Body of pancreas (tissue), 4 donors: Measurements from ENCODE around the gene SRMS. TPM values are rescaled to one million over a fixed set of nuclear protein-coding genes. Genes with fewer than 3 reads are reported as not detected.

Experiments
- ATAC-seq: fragments of 150-250 bp; one replicate; pipeline ENCODE4 v1.9.1; 2016
- DNase-seq, 4 donors: peaks; one replicate each; pipeline ENCODE4 v3.0.0-alpha.2; 2019
- H3K27ac ChIP-seq, 4 donors: fragments of 200-600 bp; sonication (generic); 1 replicate in 3 of 4; 2 replicates in 1 of 4; pipeline versions ENCODE4 v1.5.1 to v1.6.1; 2016 to 2019; ENCODE audit warnings: mild to moderate bottlenecking in 1 of 4, mixed read lengths in 1 of 4, moderate library complexity in 1 of 4
- H3K27me3 ChIP-seq, 2 donors: fragments of 200-600 bp; sonication (generic); one replicate each; pipeline ENCODE4 v1.6.0; 2016; ENCODE audit warnings: mild to moderate bottlenecking in 1 of 2
- H3K36me3 ChIP-seq, 2 donors: fragments of 200-600 bp; sonication (generic); replicated peaks in 1 of 2; 2 replicates each; pipeline ENCODE4 v1.5.1; 2016; ENCODE audit warnings: low read depth in 2 of 2; ENCODE audit not compliant: insufficient read depth in 1 of 2
- H3K4me1 ChIP-seq: fragments of 200-600 bp; sonication (generic); one replicate; pipeline ENCODE4 v1.6.0; 2016
- H3K4me3 ChIP-seq, 2 donors: fragments of 200-600 bp; sonication (generic); 1 replicate in 1 of 2; 2 replicates in 1 of 2; pipeline ENCODE4 v1.5.1; 2016 to 2019
- H3K9me3 ChIP-seq, 3 donors: fragments of 200-600 bp; sonication (generic); 1 replicate in 2 of 3; 2 replicates in 1 of 3; pipeline ENCODE4 v1.5.1; 2016
- POLR2A ChIP-seq, 3 donors: fragments of 450-650 bp; IDR thresholded peaks; one replicate each; pipeline ENCODE4 v1.6.1; 2016; ENCODE audit warnings: antibody characterized with exemption in 3 of 3, mild to moderate bottlenecking in 2 of 3
- WGBS, 2 donors: methylation state at CpG; one replicate each; pipeline ENCODE4 v1.1.5; 2017; 5-methylcytosine and 5-hydroxymethylcytosine counted together
- intact Hi-C: fragments of 100-400 bp; cut with DNase I; formaldehyde crosslinking; loops from one replicate; pipeline ENCODE4 v1.15.1; 2023
- total RNA-seq, 2 donors: library from RNA; depleted of rRNA; stranded (reverse); fragments of >200 nt; gene quantifications; one replicate each; pipeline ENCODE4 v1.1.0, GENCODE V29; 2016
- TF ChIP-seq, protein P1 (sequence below), 7 experiments: fragments of 450-650 bp in 4 of 7; fragments of 200-600 bp in 3 of 7; sonication (generic) in 3 of 7; IDR thresholded peaks; one replicate each; pipeline ENCODE4 v1.5.1; 2016 to 2019; ENCODE audit warnings: antibody characterized with exemption in 7 of 7

SRMS gene
- total RNA-seq, 2 donors from 2014 or later: not detected

GRCh38 chr20:63536241-63536977 lies 11.1 kb downstream of the SRMS start:
- peak overlapping the region; percentile 25 to 89 (median 76) for H3K27ac ChIP-seq
- TF ChIP-seq, protein P1, sequence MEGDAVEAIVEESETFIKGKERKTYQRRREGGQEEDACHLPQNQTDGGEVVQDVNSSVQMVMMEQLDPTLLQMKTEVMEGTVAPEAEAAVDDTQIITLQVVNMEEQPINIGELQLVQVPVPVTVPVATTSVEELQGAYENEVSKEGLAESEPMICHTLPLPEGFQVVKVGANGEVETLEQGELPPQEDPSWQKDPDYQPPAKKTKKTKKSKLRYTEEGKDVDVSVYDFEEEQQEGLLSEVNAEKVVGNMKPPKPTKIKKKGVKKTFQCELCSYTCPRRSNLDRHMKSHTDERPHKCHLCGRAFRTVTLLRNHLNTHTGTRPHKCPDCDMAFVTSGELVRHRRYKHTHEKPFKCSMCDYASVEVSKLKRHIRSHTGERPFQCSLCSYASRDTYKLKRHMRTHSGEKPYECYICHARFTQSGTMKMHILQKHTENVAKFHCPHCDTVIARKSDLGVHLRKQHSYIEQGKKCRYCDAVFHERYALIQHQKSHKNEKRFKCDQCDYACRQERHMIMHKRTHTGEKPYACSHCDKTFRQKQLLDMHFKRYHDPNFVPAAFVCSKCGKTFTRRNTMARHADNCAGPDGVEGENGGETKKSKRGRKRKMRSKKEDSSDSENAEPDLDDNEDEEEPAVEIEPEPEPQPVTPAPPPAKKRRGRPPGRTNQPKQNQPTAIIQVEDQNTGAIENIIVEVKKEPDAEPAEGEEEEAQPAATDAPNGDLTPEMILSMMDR (IDR thresholded peaks at IDR 0.05): no peak
- peak in 1 of 3 donors; percentile 19 for TF ChIP-seq POLR2A (IDR thresholded peaks at IDR 0.05)
- intact Hi-C loops: loop anchor here (10.0 kb wide), 1 partner anchor 318 kb away; no protein-coding TSS in a partner anchor
- H3K36me3 ChIP-seq: no peaks in the 10 kb centered on the region
- DNase-seq: peak in 2 of 4 donors; percentile 47 to 71
- 49 to 54% methylated on average over 12 to 34 of the region's 35 CpGs for WGBS, 2 donors
- H3K9me3 ChIP-seq: no peaks in the 10 kb centered on the region
- ATAC-seq: no peak
- H3K4me3 ChIP-seq: no peak overlapping the region
- no peaks in the 10 kb centered on the region for H3K27me3 ChIP-seq
- peaks cover 35% of the 10 kb centered on the region for H3K4me1 ChIP-seq

DNA sequence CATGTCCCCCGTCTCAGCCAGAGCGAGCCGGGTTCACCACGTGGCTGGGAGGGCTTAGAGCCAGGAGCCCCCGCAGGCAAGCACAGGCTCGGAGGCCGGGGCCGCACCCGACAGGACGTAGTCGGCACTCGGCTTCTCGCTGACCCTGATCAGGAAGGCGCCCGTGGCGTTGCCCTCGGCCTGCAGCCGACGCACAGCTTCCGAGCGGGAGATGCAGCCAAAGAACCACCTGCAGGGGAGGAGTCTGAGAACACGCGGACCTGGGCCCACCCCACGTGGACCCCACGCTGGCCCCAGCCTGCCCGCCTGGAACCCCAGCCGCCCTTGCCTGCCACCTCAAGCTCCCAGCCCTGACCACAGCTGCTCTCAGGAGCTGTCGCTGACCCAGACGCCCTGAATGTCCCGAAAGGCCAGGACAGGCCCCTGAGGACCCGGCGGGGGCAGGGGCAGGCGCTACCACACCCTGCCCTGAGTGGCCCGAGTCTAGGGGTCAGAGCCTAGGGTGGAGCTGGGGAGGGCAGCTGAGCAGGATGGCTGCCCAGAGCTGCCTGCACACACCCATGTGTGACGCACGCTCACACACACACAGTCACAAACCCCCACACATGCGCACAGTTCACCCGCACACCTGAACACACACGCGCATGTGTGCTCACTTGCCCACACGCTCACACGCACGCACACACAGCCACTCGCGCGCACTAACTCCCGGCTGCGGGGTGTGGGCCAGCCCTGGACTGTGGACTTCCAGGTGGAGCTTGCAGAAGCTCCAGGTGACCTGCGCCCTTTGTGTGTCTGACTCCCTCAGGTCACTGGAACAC lies 12.5 kb downstream of the SRMS start:
- Histone ChIP-seq H3K36me3 (no peaks in the 10 kb centered on the region), H3K9me3 (no peaks in the 10 kb centered on the region), H3K27ac (peak overlapping the region in 1 of 4 donors; percentile 16), H3K4me3 (no peak overlapping the region), H3K27me3 (no peaks in the 10 kb centered on the region), H3K4me1 (peaks cover 35% of the 10 kb centered on the region)
- DNase-seq (peak in 1 of 4 donors; percentile 58), ATAC-seq (no peak)
- intact Hi-C loops: loop anchor here (10.0 kb wide), 1 partner anchor 320 kb away; no protein-coding TSS in a partner anchor
- TF ChIP-seq, protein P1 (IDR thresholded peaks at IDR 0.05): no peak
- TF ChIP-seq POLR2A (IDR thresholded peaks at IDR 0.05): no peak
- WGBS, 2 donors: 78 to 84% methylated on average over 23 to 41 of the region's 49 CpGs

- Histone ChIP-seq H3K9me3 (no peaks in the 10 kb centered on the region), H3K27ac (peak overlapping the region; percentile 16 to 55 (median 44)), H3K4me3 (no peak overlapping the region), H3K4me1 (peaks cover 35% of the 10 kb centered on the region), H3K27me3 (no peaks in the 10 kb centered on the region), H3K36me3 (no peaks in the 10 kb centered on the region)
- 39 to 53% methylated on average over 4 to 6 of the region's 12 CpGs for WGBS, 2 donors
- no peak for ATAC-seq
- no peak for DNase-seq
- intact Hi-C loops: loop anchor here (10.0 kb wide), 1 partner anchor 320 kb away; no protein-coding TSS in a partner anchor
- no peak for TF ChIP-seq POLR2A (IDR thresholded peaks at IDR 0.05)
- TF ChIP-seq, protein P1 (IDR thresholded peaks at IDR 0.05): no peak
Measured at GRCh38 chr20:63534427-63534830, 13.1 kb downstream of the SRMS start.

- H3K27ac ChIP-seq: peak overlapping the region in 3 of 4 donors; percentile 36 to 55 (median 53)
- H3K4me1 ChIP-seq: peaks cover 31% of the 10 kb centered on the region
- WGBS, 2 donors: 30 to 73% methylated on average over 6 to 24 of the region's 28 CpGs
- H3K27me3 ChIP-seq: no peaks in the 10 kb centered on the region
- H3K36me3 ChIP-seq: no peaks in the 10 kb centered on the region
- H3K4me3 ChIP-seq: no peak overlapping the region
- ATAC-seq: no peak
- peak; percentile 55 to 84 (median 77) for DNase-seq
- intact Hi-C loops: loop anchor here (10.0 kb wide), 1 partner anchor 321 kb away; no protein-coding TSS in a partner anchor
- TF ChIP-seq, protein P1 (IDR thresholded peaks at IDR 0.05): no peak
- TF ChIP-seq POLR2A (IDR thresholded peaks at IDR 0.05): peak; percentile 30 to 56 (median 49)
- no peaks in the 10 kb centered on the region for H3K9me3 ChIP-seq
Measured at GRCh38 chr20:63533871-63534393, 13.6 kb downstream of the SRMS start.
